K562 (cell line): ENCODE results near the gene CATSPER3. TPM values are rescaled to one million over a fixed set of nuclear protein-coding genes. Genes with fewer than 3 reads are reported as not detected.

Experiments used
- FOXA3 ChIP-seq, 2 experiments: fragments of 450-650 bp in 1 of 2; sonication (generic) in 1 of 2; formaldehyde crosslinking; IDR thresholded peaks in 1 of 2; conservative IDR thresholded peaks in 1 of 2; 2 replicates each; pipeline versions ENCODE4 v1.4.0 to v1.8.0; 2020 to 2022; ENCODE audit warnings: mild to moderate bottlenecking in 2 of 2, missing genetic modification reagents in 1 of 2
- MGA ChIP-seq: fragments of 450-650 bp; IDR thresholded peaks from 2 replicates; pipeline ENCODE4 v1.6.1; 2016; ENCODE audit warnings: mild to moderate bottlenecking, moderate library complexity
- polyA plus RNA-seq, 8 experiments: library from polyadenylated mRNA; depleted of rRNA in 4 of 8; stranded (reverse) in 5 of 8; unstranded in 3 of 8; fragments of >200 nt; fragmentation: Nextera tagmentation in 2 of 8; fragmentation: Illumina TruSeq in 1 of 8; extraction: Ambion mirVana in 2 of 8; extraction: Trizol in 1 of 8; gene quantifications; 2 replicates each; pipeline versions ENCODE4 v1.2.1 to v1.2.3, GENCODE V29; 2011 to 2014; ENCODE audit warnings: inconsistent platforms in 1 of 8, missing spikeins in 1 of 8
- total RNA-seq, 7 experiments: library from RNA; depleted of rRNA in 6 of 7; stranded (reverse); fragments of >200 nt in 6 of 7; fragmentation: Illumina TruSeq in 2 of 7; extraction: Trizol in 2 of 7; gene quantifications; 2 replicates each; pipeline versions ENCODE4 v1.2.1 to v1.2.3, GENCODE V29; 2011 to 2021; ENCODE audit warnings: low replicate concordance in 1 of 7

The CATSPER3 gene
- total and polyA plus RNA-seq, 9 of the 15 experiments (the other 6 are each of a cell fraction or from before 2014, with no cell fraction given): 0.14 to 1.5 (median 0.49) TPM

GRCh38 chr5:135048286-135048685, 80.6 kb downstream of the CATSPER3 start (continued):
- TF ChIP-seq MGA (no peak), FOXA3 (CRISPR knock-in tag; conservative IDR thresholded peaks at IDR 0.05 in 1 of 2, IDR thresholded peaks at IDR 0.05 in 1 of 2) (no peak)
